ENCODE data around the gene SYT7. TPM values are rescaled to one million over a fixed set of nuclear protein-coding genes. Genes with fewer than 3 reads are reported as not detected.

The SYT7 gene
- total and polyA plus RNA-seq, 2 of the 8 experiments (the other 6 are each of a cell fraction or from before 2014, with no cell fraction given) = 9.6 to 10.5 TPM

DNA sequence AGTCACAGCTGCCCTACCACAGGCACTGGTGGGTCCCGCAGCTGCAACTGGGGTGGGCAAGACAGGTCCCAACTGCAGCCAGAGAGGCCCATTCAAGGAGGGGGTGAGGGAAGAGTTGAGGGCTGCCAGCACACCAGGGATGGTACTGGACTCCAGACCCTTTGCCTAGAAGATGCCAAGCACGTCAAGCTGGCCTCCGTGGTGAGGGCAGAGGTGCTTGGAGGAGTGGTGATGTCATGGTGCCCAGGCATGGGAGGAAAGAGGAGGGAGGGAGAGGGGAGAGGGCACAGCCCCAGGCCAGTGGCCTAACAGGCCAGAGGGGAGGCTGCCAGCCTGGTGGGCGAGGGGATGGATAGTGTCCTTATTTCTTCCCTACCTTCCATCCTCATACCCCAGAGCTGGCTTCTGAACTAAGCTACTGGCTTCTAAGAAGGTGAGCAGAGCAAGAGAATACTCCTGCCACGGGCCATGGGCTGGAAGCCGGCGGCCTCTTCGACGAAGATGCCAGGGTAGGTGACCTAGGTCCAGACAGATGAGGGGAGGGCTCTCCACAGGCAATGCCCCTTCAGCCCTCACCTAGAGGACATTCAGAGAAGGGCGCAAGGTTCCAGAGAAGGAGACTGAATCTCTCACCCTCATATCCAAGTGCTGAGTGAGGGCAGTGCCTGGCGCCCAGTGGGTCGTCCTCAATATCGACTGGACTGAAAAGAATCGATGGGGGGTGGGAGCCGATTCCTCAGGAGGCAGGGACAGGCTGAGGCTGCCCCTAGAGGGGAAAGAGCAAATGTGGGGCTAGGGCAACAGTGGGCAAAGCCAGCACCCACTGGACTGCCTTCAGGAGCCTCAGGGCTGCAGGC, 1.8 kb downstream of the SYT7 start (continued):
- no peak for TF ChIP-seq ATF3 (IDR thresholded peaks at IDR 0.05; ENCODE audit: insufficient read depth, low read depth, low read length)
- TF ChIP-seq GTF2F1 (IDR thresholded peaks at IDR 0.05; ENCODE audit: borderline replicate concordance, low read depth, low read length) = no peak
- no peak for TF ChIP-seq ASH2L (IDR thresholded peaks at IDR 0.05; ENCODE audit: low read length)
- no peak for TF ChIP-seq SRF (IDR thresholded peaks at IDR 0.05; ENCODE audit: low read depth, low read length)
- no peak for TF ChIP-seq SP1 (IDR thresholded peaks at IDR 0.05; ENCODE audit: low read depth, low read length)
- TF ChIP-seq TBP (IDR thresholded peaks at IDR 0.05; ENCODE audit: low read depth, low read length) = no peak

Measured in H1 (cell line).